Neutrophil (primary cell): ENCODE data around the gene CBLC.
A peak's percentile ranks its signal among the peaks of the same experiment; 100 is the strongest.

Source experiments
- H3K27ac ChIP-seq: fragments of 200-600 bp; sonication (generic); 2 replicates; pipeline ENCODE4 v1.5.1; 2016; ENCODE audit warnings: mild to moderate bottlenecking, moderate library complexity
- H3K27me3 ChIP-seq: fragments of 200-600 bp; sonication (generic); 2 replicates; pipeline ENCODE4 v1.6.0; 2016; ENCODE audit warnings: mild to moderate bottlenecking
- H3K36me3 ChIP-seq: fragments of 200-600 bp; sonication (generic); 2 replicates; pipeline ENCODE4 v1.5.1; 2017
- H3K4me1 ChIP-seq, 2 experiments: fragments of 200-600 bp in 1 of 2; sonication (generic) in 1 of 2; 1 replicate in 1 of 2; 2 replicates in 1 of 2; pipeline versions ENCODE4 v1.5.1 to v1.6.1; 2013 to 2016; ENCODE audit warnings: low read depth in 1 of 2, low read length in 1 of 2, mild to moderate bottlenecking in 1 of 2, moderate library complexity in 1 of 2; ENCODE audit not compliant: control insufficient read depth in 1 of 2, insufficient read depth in 1 of 2
- H3K4me3 ChIP-seq, 2 experiments: fragments of 200-600 bp in 1 of 2; sonication (generic) in 1 of 2; 1 replicate in 1 of 2; 2 replicates in 1 of 2; pipeline ENCODE4 v1.5.1; 2013 to 2016; ENCODE audit warnings: low read depth in 1 of 2, low read length in 1 of 2, mild to moderate bottlenecking in 1 of 2, moderate library complexity in 1 of 2
- H3K9me3 ChIP-seq: fragments of 200-600 bp; sonication (generic); 2 replicates; pipeline ENCODE4 v1.5.1; 2016
- TF ChIP-seq, protein P1 (sequence below): fragments of 200-600 bp; sonication (generic); IDR thresholded peaks from 2 replicates; pipeline ENCODE4 v1.5.1; 2016; ENCODE audit warnings: antibody characterized with exemption

Gene CBLC

DNA sequence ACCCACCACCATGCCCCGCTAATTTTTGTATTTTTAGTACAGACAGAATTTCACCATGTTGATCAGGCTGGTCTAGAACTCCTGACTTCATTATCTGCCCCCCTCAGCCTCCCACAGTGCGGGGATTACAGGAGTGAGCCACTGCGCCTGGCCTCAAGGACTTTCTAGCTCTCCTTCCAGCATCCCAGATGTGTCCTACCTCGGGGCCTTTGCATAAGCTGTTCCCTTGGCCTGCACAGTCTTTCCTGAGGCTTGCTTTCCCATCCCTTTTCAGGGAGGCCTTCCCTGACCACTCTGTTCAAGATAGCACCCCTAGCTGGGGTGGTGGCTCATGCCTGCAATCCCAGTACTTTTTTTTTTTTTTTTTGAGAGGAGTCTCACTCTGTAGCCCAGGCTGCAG, 16.9 kb downstream of the CBLC start:
- TF ChIP-seq, protein P1, sequence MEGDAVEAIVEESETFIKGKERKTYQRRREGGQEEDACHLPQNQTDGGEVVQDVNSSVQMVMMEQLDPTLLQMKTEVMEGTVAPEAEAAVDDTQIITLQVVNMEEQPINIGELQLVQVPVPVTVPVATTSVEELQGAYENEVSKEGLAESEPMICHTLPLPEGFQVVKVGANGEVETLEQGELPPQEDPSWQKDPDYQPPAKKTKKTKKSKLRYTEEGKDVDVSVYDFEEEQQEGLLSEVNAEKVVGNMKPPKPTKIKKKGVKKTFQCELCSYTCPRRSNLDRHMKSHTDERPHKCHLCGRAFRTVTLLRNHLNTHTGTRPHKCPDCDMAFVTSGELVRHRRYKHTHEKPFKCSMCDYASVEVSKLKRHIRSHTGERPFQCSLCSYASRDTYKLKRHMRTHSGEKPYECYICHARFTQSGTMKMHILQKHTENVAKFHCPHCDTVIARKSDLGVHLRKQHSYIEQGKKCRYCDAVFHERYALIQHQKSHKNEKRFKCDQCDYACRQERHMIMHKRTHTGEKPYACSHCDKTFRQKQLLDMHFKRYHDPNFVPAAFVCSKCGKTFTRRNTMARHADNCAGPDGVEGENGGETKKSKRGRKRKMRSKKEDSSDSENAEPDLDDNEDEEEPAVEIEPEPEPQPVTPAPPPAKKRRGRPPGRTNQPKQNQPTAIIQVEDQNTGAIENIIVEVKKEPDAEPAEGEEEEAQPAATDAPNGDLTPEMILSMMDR, result no peak
- Histone ChIP-seq H3K27me3 (no peaks in the 10 kb centered on the region), H3K27ac (no peak overlapping the region), H3K36me3 (no peaks in the 10 kb centered on the region), H3K4me1 (no peaks in the 10 kb centered on the region), H3K4me3 (no peak overlapping the region), H3K9me3 (no peaks in the 10 kb centered on the region)

DNA sequence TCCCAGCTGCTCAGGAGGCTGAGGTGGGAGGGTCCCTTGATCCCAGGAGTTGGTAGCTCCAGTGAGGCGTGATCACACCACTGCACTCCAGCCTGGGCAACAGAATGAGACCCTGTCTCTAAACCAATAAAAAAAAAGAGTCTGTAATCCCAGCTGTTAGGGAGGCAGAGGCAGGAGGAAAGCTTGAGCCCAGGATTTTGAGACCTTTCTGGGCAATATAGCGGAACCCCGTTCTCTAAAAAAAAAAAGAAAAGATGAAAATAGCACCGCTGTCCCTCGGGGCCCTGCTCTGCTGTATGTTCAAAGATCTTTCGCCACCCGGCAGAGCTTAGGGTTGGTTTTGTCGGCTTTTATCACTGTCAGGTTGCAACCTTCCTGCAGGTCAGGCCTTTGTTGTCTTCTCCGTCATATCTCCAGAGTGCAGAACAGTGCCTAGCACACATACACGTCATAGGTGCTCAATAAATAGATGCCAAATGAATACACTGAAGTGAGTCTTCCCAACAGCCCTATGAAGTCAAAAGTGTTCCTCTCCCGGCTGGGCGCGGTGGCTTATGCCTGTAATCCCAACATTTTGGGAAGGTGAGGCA, 17.8 kb downstream of the CBLC start:
- Histone ChIP-seq H3K4me1 (peaks cover 2 to 3% of the 10 kb centered on the region in 2 experiments), H3K4me3 (no peak overlapping the region), H3K27me3 (no peaks in the 10 kb centered on the region), H3K27ac (no peak overlapping the region), H3K36me3 (no peaks in the 10 kb centered on the region), H3K9me3 (no peaks in the 10 kb centered on the region)
- TF ChIP-seq, protein P1, result no peak

DNA sequence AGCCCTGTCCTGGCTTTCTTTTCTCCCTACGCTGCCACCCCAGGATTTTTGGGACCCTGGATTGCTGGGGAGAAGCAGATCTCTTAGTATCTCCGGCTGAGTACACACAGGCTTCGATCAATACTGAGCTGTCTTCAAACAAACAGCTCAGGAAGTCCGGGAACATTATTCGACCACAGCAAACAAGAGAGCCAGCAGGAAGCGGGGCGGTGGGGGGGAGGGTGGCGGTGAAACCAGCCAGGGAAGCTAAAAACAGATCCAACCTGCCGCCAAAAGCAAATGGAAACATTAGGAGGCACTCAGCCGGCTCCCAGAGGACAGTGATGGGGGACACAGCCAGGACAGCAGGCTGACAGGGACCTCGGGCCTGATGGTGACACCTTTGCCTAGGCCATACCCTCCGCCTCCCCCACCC, 19.0 kb downstream of the CBLC start:
- H3K27me3 ChIP-seq, result no peaks in the 10 kb centered on the region
- H3K36me3 ChIP-seq, result no peaks in the 10 kb centered on the region
- no peak overlapping the region for H3K27ac ChIP-seq
- TF ChIP-seq, protein P1, result no peak
- no peak overlapping the region for H3K4me3 ChIP-seq
- no peaks in the 10 kb centered on the region for H3K9me3 ChIP-seq
- H3K4me1 ChIP-seq, result peaks cover 2 to 4% of the 10 kb centered on the region in 2 experiments

DNA sequence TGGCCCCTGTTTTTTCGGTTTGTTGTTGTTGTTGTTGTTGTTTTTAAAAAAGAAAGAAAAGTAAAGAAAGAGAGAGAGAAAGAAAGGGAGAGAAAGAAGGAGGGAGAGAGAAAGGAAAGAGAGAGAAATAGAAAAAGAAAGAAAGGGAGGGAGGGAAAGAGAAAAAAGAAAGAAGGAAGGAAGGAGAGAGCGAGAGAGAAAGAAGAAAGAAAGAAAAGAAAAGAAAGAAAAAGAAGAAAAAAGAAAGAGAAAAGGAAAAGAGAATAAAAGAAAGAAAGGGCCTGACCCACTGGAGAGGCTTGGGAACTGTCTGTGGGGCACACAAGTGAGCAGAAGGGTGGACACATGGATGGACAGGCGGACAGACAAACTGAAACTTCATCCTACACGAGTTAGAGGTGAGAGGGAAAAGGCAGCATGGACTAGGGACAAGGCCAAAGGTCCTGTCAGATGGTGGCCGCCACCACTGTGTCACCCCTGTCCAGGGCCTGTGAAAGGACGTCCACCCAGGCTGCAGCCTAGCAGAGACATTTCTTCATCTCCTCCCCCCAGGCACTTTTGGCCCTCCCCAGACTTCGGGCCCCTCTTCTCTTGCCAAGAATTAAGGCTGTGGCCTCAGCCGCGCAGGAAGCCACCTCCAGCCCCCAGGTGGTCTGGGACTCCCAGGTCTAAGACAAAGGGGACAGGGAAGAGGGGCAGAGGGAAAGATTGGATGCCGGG, 22.1 kb downstream of the CBLC start:
- no peaks in the 10 kb centered on the region for H3K9me3 ChIP-seq
- no peaks in the 10 kb centered on the region for H3K36me3 ChIP-seq
- peaks cover 2 to 4% of the 10 kb centered on the region in 2 experiments for H3K4me1 ChIP-seq
- no peak overlapping the region for H3K4me3 ChIP-seq
- no peak overlapping the region for H3K27ac ChIP-seq
- TF ChIP-seq, protein P1, result no peak
- no peaks in the 10 kb centered on the region for H3K27me3 ChIP-seq

DNA sequence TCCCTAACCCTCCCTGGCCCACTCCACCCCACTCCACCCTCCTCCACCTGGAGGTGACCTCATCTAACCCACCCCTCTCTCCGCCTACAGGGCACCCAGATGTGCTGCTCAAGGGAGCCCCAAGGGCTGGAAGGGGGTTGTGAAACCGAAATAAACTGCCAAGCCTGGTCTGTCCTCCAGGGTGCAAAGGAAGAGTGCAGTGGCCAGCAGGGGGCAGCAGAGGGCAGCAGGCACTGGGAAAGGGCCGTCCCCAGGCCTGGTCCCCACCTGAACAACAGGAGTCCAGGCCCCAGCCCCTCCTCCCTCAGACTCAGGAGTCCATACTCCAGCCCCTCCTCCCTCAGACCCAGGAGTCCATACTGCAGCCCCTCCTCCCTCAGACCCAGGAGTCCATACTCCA, 22.8 kb downstream of the CBLC start:
- TF ChIP-seq, protein P1, result peak; percentile 89
- no peaks in the 10 kb centered on the region for H3K9me3 ChIP-seq
- no peaks in the 10 kb centered on the region for H3K27me3 ChIP-seq
- H3K4me1 ChIP-seq, result peaks cover 2 to 4% of the 10 kb centered on the region in 2 experiments
- H3K4me3 ChIP-seq, result no peak overlapping the region
- no peak overlapping the region for H3K27ac ChIP-seq
- no peaks in the 10 kb centered on the region for H3K36me3 ChIP-seq
